Left cardiac atrium (tissue), 4 donors: ENCODE results near the gene SLCO4A1. TPM values are rescaled to one million over a fixed set of nuclear protein-coding genes. Genes with fewer than 3 reads are reported as not detected.

Experiments
- ATAC-seq, 2 donors: fragments of 200-7000 bp; cut with Tn5 transposase; one replicate each; pipeline ENCODE4 v1.9.1; 2020; ENCODE audit warnings: mild to moderate bottlenecking in 2 of 2, moderate library complexity in 2 of 2
- DNase-seq: peaks from one replicate; pipeline ENCODE4 v3.0.0-alpha.2; 2020
- intact Hi-C, 2 donors: fragments of 100-400 bp; cut with DNase I; formaldehyde crosslinking; loops; one replicate each; pipeline versions ENCODE4 v1.14.1 to v1.15.1; 2022 to 2023
- total RNA-seq, 2 donors: library from RNA; stranded (reverse); fragmentation: NEBNext Ultra II Directional; extraction: Animal tissue kit (Norgen Biotek cat#: 25700); gene quantifications; one replicate each; pipeline ENCODE4 v1.2.1, GENCODE V29; 2021
- donor health status: DM: no; HTN: yes; CAD: no.
- donor health status: DM: no; HTN: yes; CAD: no; lungs with severe emphysema.
- donor health status: DM: yes; HTN: yes; CAD: no.
- donor health status: Dilated cardiomyopathy.

The SLCO4A1 gene
- total RNA-seq, 2 donors from 2014 or later = 15.1 to 35.5 TPM

- ATAC-seq (no peak), DNase-seq (no peak)
- intact Hi-C loops = no loop called here
These were observed 36.9 kb upstream of the SLCO4A1 start for GRCh38 chr20:62605236-62605943.

GRCh38 chr20:62606016-62606415, 36.3 kb upstream of the SLCO4A1 start:
- no peak for ATAC-seq
- no peak for DNase-seq
- intact Hi-C loops = no loop called here

GRCh38 chr20:62606551-62607201, 35.6 kb upstream of the SLCO4A1 start:
- DNase-seq (peak; percentile 71), ATAC-seq (peak; percentile 7 to 62)
- intact Hi-C loops = no loop called here

- DNase-seq = no peak
- intact Hi-C loops = no loop called here
- ATAC-seq = no peak
These were observed 34.7 kb upstream of the SLCO4A1 start for GRCh38 chr20:62607366-62608217.

GRCh38 chr20:62608218-62608565, 34.1 kb upstream of the SLCO4A1 start:
- no peak for DNase-seq
- intact Hi-C loops = no loop called here

GRCh38 chr20:62609279-62609720, 33.0 kb upstream of the SLCO4A1 start:
- intact Hi-C loops = no loop called here
- DNase-seq (no peak), ATAC-seq (no peak)

More at GRCh38 chr20:62608218-62608565, 34.1 kb upstream of the SLCO4A1 start:
- ATAC-seq = no peak

GRCh38 chr20:62609811-62610757, 32.2 kb upstream of the SLCO4A1 start:
- ATAC-seq = no peak
- intact Hi-C loops = no loop called here
- no peak for DNase-seq

- no peak for ATAC-seq
- intact Hi-C loops = no loop called here
- no peak for DNase-seq
These were observed 31.3 kb upstream of the SLCO4A1 start for GRCh38 chr20:62611012-62611411.

- no peak for ATAC-seq
- intact Hi-C loops = no loop called here
- no peak for DNase-seq
These were observed 30.5 kb upstream of the SLCO4A1 start for GRCh38 chr20:62611819-62612218.

- no peak for ATAC-seq
- intact Hi-C loops = no loop called here
- peak; percentile 17 for DNase-seq
These were observed 28.0 kb upstream of the SLCO4A1 start for GRCh38 chr20:62614085-62614960.

- no peak for DNase-seq
- intact Hi-C loops = loop anchor here in 1 of 2 donors (5.0 kb wide), 1 partner anchor 113 kb away; no protein-coding TSS in a partner anchor
These were observed 27.2 kb upstream of the SLCO4A1 start for GRCh38 chr20:62614961-62615680.

GRCh38 chr20:62615750-62616251, 26.5 kb upstream of the SLCO4A1 start:
- ATAC-seq = no peak
- intact Hi-C loops = loop anchor here (2.0 to 5.0 kb wide), 2 partner anchors 114 to 115 kb away; no protein-coding TSS in a partner anchor
- DNase-seq = peak; percentile 14

More at GRCh38 chr20:62614961-62615680, 27.2 kb upstream of the SLCO4A1 start:
- no peak for ATAC-seq

- peak; percentile 79 to 87 for ATAC-seq
- intact Hi-C loops = loop anchor here (2.0 to 5.0 kb wide), 2 partner anchors 115 to 116 kb away; no protein-coding TSS in a partner anchor
- peak; percentile 82 for DNase-seq
These were observed 25.3 kb upstream of the SLCO4A1 start for GRCh38 chr20:62616728-62617621.

GRCh38 chr20:62617711-62618483, 24.4 kb upstream of the SLCO4A1 start:
- ATAC-seq (peak; percentile 24 to 74), DNase-seq (peak; percentile 84)
- intact Hi-C loops = loop anchor here (2.0 to 5.0 kb wide), 2 partner anchors 116 to 117 kb away; no protein-coding TSS in a partner anchor
